ENCODE data around the gene LMBRD2. TPM values are rescaled to one million over a fixed set of nuclear protein-coding genes. Genes with fewer than 3 reads are reported as not detected.
A peak's percentile ranks its signal among the peaks of the same experiment; 100 is the strongest.
"Not testable (repeated sequence)": the region's sequence is repeated elsewhere in the genome, so short reads cannot be mapped to it uniquely, and the experiment has no call there.

LMBRD2 gene
- 1 to 10 TPM; 7.6 to 8.0 TPM for total RNA-seq

GRCh38 chr5:36151434-36152323 is at the start of gene LMBRD2, which contains the start of gene SKP2:
Gene LMBRD2 (minus strand): TSS chr5:36151887. CDS start chr5:36143349, 8,538 bp downstream.
Gene SKP2 (plus strand): TSS chr5:36152111. CDS start chr5:36152263, 152 bp downstream.
- CTCF ChIA-PET: interaction anchor here (1.3 to 1.7 kb wide), 4 partner anchors 26 to 90 kb away, joined by 5 to 8 read pairs (median 8); partner anchors contain the start of gene NADK2
- peaks cover 67% of the 10 kb centered on the region for H3K4me1 Mint-ChIP-seq (ENCODE audit: low read depth)

GRCh38 chr5:36200513-36200912 is 48.8 kb upstream of the LMBRD2 start:
- intact Hi-C loops (cut with micrococcal nuclease): no loop called here
- Mint-ChIP-seq H3K4me1 (ENCODE audit: low read depth) (peaks cover 4% of the 10 kb centered on the region), H3K27ac (no peak overlapping the region), H3K27me3 (ENCODE audit: low read depth) (no peaks in the 10 kb centered on the region), H3K4me3 (no peak overlapping the region), H3K9me3 (no peaks in the 10 kb centered on the region), H3K36me3 (ENCODE audit: low read depth) (peaks cover 16% of the 10 kb centered on the region)
- DNase-seq: no peak
- CTCF ChIA-PET: no interaction called here

More at GRCh38 chr5:36151434-36152323, at the start of gene LMBRD2, which contains the start of gene SKP2:
- no peaks in the 10 kb centered on the region for H3K27me3 Mint-ChIP-seq (ENCODE audit: low read depth)
- DNase-seq: peak; percentile 98
- intact Hi-C loops (cut with micrococcal nuclease): loop anchor here (1.0 to 5.0 kb wide), 10 partner anchors 72 to 1314 kb away; partner anchors contain the start of genes DNAJC21, NIPBL, NUP155 and SLC1A3
- peak within 1 kb of the TSS; percentile 76 for H3K27ac Mint-ChIP-seq
- no peaks in the 10 kb centered on the region for H3K9me3 Mint-ChIP-seq
- H3K4me3 Mint-ChIP-seq: peak within 1 kb of the TSS; percentile 96
- H3K36me3 Mint-ChIP-seq (ENCODE audit: low read depth): peaks cover 36% of the 10 kb centered on the region

GRCh38 chr5:36199620-36200019 is 47.9 kb upstream of the LMBRD2 start:
- H3K27ac Mint-ChIP-seq: no peak overlapping the region
- no peaks in the 10 kb centered on the region for H3K27me3 Mint-ChIP-seq (ENCODE audit: low read depth)
- DNase-seq: no peak
- intact Hi-C loops (cut with micrococcal nuclease): no loop called here
- H3K36me3 Mint-ChIP-seq (ENCODE audit: low read depth): peaks cover 15% of the 10 kb centered on the region
- CTCF ChIA-PET: interaction anchor here (1.2 kb wide), 1 partner anchor 8 kb away, joined by 3 read pairs; no protein-coding TSS in a partner anchor
- H3K4me1 Mint-ChIP-seq (ENCODE audit: low read depth): peaks cover 4% of the 10 kb centered on the region
- no peaks in the 10 kb centered on the region for H3K9me3 Mint-ChIP-seq
- no peak overlapping the region for H3K4me3 Mint-ChIP-seq

GRCh38 chr5:36198783-36199182 is 47.1 kb upstream of the LMBRD2 start:
- H3K4me3 Mint-ChIP-seq; intact Hi-C loops (cut with micrococcal nuclease); H3K27me3 Mint-ChIP-seq (ENCODE audit: low read depth); H3K9me3 Mint-ChIP-seq; H3K4me1 Mint-ChIP-seq (ENCODE audit: low read depth); H3K27ac Mint-ChIP-seq; DNase-seq: not testable (repeated sequence)
- CTCF ChIA-PET: interaction anchor here (1.2 kb wide), 1 partner anchor 9 kb away, joined by 3 read pairs; no protein-coding TSS in a partner anchor
- peaks cover 15% of the 10 kb centered on the region for H3K36me3 Mint-ChIP-seq (ENCODE audit: low read depth)

GRCh38 chr5:36198281-36198680 is 46.6 kb upstream of the LMBRD2 start:
- no peak overlapping the region for H3K4me3 Mint-ChIP-seq
- no peak overlapping the region for H3K27ac Mint-ChIP-seq
- DNase-seq: no peak
- intact Hi-C loops (cut with micrococcal nuclease): no loop called here
- CTCF ChIA-PET: interaction anchor here (1.2 kb wide), 1 partner anchor 9 kb away, joined by 3 read pairs; no protein-coding TSS in a partner anchor
- H3K27me3 Mint-ChIP-seq (ENCODE audit: low read depth): no peaks in the 10 kb centered on the region
- peaks cover 18% of the 10 kb centered on the region for H3K36me3 Mint-ChIP-seq (ENCODE audit: low read depth)
- peaks cover 4% of the 10 kb centered on the region for H3K4me1 Mint-ChIP-seq (ENCODE audit: low read depth)
- no peaks in the 10 kb centered on the region for H3K9me3 Mint-ChIP-seq

GRCh38 chr5:36193746-36194145 is 42.1 kb upstream of the LMBRD2 start:
- Mint-ChIP-seq H3K36me3 (ENCODE audit: low read depth) (peaks cover 40% of the 10 kb centered on the region), H3K4me3 (no peak overlapping the region), H3K27me3 (ENCODE audit: low read depth) (no peaks in the 10 kb centered on the region), H3K4me1 (ENCODE audit: low read depth) (no peaks in the 10 kb centered on the region), H3K9me3 (peaks cover 9% of the 10 kb centered on the region), H3K27ac (no peak overlapping the region)
- CTCF ChIA-PET: interaction anchor here (0.7 kb wide), 1 partner anchor 10 kb away, joined by 3 read pairs; no protein-coding TSS in a partner anchor
- intact Hi-C loops (cut with micrococcal nuclease): no loop called here
- DNase-seq: no peak

- H3K27me3 Mint-ChIP-seq (ENCODE audit: low read depth); H3K27ac Mint-ChIP-seq; CTCF ChIA-PET; H3K4me3 Mint-ChIP-seq; DNase-seq; H3K4me1 Mint-ChIP-seq (ENCODE audit: low read depth); intact Hi-C loops (cut with micrococcal nuclease): not testable (repeated sequence)
- H3K9me3 Mint-ChIP-seq: peaks cover 20% of the 10 kb centered on the region
- H3K36me3 Mint-ChIP-seq (ENCODE audit: low read depth): peaks cover 67% of the 10 kb centered on the region
These were observed 32.7 kb upstream of the LMBRD2 start for GRCh38 chr5:36184408-36184807.

- no peak overlapping the region for H3K27ac Mint-ChIP-seq
- H3K27me3 Mint-ChIP-seq (ENCODE audit: low read depth): no peaks in the 10 kb centered on the region
- intact Hi-C loops (cut with micrococcal nuclease): no loop called here
- CTCF ChIA-PET: interaction anchor here (1.1 kb wide), 1 partner anchor 14 kb away, joined by 4 read pairs; no protein-coding TSS in a partner anchor
- H3K9me3 Mint-ChIP-seq: peaks cover 6% of the 10 kb centered on the region
- H3K36me3 Mint-ChIP-seq (ENCODE audit: low read depth): peaks cover 54% of the 10 kb centered on the region
- H3K4me3 Mint-ChIP-seq: no peak overlapping the region
- H3K4me1 Mint-ChIP-seq (ENCODE audit: low read depth): no peaks in the 10 kb centered on the region
- no peak for DNase-seq
These were observed 30.1 kb upstream of the LMBRD2 start for GRCh38 chr5:36181774-36182173.

GRCh38 chr5:36180556-36181350 is 29.1 kb upstream of the LMBRD2 start:
- peaks cover 2% of the 10 kb centered on the region for H3K9me3 Mint-ChIP-seq
- DNase-seq: no peak
- CTCF ChIA-PET: no interaction called here
- H3K27ac Mint-ChIP-seq: no peak overlapping the region
- H3K36me3 Mint-ChIP-seq (ENCODE audit: low read depth): peaks cover 45% of the 10 kb centered on the region
- intact Hi-C loops (cut with micrococcal nuclease): no loop called here
- H3K4me1 Mint-ChIP-seq (ENCODE audit: low read depth): no peaks in the 10 kb centered on the region
- no peaks in the 10 kb centered on the region for H3K27me3 Mint-ChIP-seq (ENCODE audit: low read depth)
- H3K4me3 Mint-ChIP-seq: no peak overlapping the region

- Mint-ChIP-seq H3K4me3 (no peak overlapping the region), H3K27ac (no peak overlapping the region), H3K36me3 (ENCODE audit: low read depth) (peaks cover 40% of the 10 kb centered on the region), H3K4me1 (ENCODE audit: low read depth) (no peaks in the 10 kb centered on the region), H3K9me3 (no peaks in the 10 kb centered on the region), H3K27me3 (ENCODE audit: low read depth) (no peaks in the 10 kb centered on the region)
- intact Hi-C loops (cut with micrococcal nuclease): no loop called here
- CTCF ChIA-PET: no interaction called here
- DNase-seq: no peak
These were observed 28.3 kb upstream of the LMBRD2 start for GRCh38 chr5:36179950-36180349.

- Mint-ChIP-seq H3K4me3 (no peak overlapping the region), H3K9me3 (no peaks in the 10 kb centered on the region), H3K27ac (no peak overlapping the region), H3K4me1 (ENCODE audit: low read depth) (no peaks in the 10 kb centered on the region), H3K36me3 (ENCODE audit: low read depth) (peaks cover 40% of the 10 kb centered on the region), H3K27me3 (ENCODE audit: low read depth) (no peaks in the 10 kb centered on the region)
- CTCF ChIA-PET: interaction anchor here (0.6 to 1.2 kb wide), 3 partner anchors 26 to 1235 kb away, joined by 3 to 5 read pairs (median 4); no protein-coding TSS in a partner anchor
- DNase-seq: no peak
- intact Hi-C loops (cut with micrococcal nuclease): no loop called here
These were observed 26.8 kb upstream of the LMBRD2 start for GRCh38 chr5:36178524-36178890.
